DOHH2 (cell line): ENCODE measurements around the gene RERG.

ENCODE experiments used
- EZH2phosphoT487 ChIP-seq: fragments of 200-600 bp; sonication (generic); IDR thresholded peaks from 2 replicates; pipeline ENCODE4 v1.6.1; 2017; ENCODE audit warnings: borderline replicate concordance, mild to moderate bottlenecking, antibody characterized with exemption, low read length, moderate library complexity, mixed read lengths
- TF ChIP-seq, protein P1 (sequence below): fragments of 200-600 bp; sonication (generic); IDR thresholded peaks from one replicate; pipeline ENCODE4 v1.5.1; 2014; ENCODE audit warnings: antibody characterized with exemption, mild to moderate bottlenecking, low read depth, low read length; ENCODE audit not compliant: poor library complexity, severe bottlenecking

DNA sequence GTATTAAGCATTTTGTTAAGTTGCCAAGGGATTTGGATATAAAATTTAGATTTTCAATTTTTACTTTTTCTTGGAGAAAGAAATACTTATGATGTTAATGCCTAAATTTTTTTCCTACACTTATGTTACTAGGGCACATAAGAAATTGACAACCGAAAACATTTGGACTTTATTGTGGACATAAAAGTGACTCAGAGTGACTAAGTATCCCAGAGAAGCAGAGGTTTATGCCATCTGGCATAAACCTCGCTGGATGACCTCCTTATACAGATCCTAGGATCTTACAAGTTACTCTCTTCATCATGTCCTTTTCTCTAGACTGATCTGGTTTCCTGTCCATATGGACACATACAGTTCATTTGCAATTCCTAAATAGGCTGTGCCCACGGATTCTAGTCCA is 89.8 kb downstream of the RERG start:
- TF ChIP-seq, protein P1, sequence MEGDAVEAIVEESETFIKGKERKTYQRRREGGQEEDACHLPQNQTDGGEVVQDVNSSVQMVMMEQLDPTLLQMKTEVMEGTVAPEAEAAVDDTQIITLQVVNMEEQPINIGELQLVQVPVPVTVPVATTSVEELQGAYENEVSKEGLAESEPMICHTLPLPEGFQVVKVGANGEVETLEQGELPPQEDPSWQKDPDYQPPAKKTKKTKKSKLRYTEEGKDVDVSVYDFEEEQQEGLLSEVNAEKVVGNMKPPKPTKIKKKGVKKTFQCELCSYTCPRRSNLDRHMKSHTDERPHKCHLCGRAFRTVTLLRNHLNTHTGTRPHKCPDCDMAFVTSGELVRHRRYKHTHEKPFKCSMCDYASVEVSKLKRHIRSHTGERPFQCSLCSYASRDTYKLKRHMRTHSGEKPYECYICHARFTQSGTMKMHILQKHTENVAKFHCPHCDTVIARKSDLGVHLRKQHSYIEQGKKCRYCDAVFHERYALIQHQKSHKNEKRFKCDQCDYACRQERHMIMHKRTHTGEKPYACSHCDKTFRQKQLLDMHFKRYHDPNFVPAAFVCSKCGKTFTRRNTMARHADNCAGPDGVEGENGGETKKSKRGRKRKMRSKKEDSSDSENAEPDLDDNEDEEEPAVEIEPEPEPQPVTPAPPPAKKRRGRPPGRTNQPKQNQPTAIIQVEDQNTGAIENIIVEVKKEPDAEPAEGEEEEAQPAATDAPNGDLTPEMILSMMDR: no peak
- no peak for TF ChIP-seq EZH2phosphoT487
